ENCODE results near the gene PTCRA. TPM values are rescaled to one million over a fixed set of nuclear protein-coding genes. Genes with fewer than 3 reads are reported as not detected.
A peak's percentile ranks its signal among the peaks of the same experiment; 100 is the strongest.
"Not testable (repeated sequence)": the region's sequence is repeated elsewhere in the genome, so short reads cannot be mapped to it uniquely, and the experiment has no call there.

PTCRA gene
- total RNA-seq, 2 donors from 2014 or later = not detected

- no peaks in the 10 kb centered on the region for H3K27me3 ChIP-seq
- DNase-seq (no peak), ATAC-seq (no peak)
- no peaks in the 10 kb centered on the region for H3K36me3 ChIP-seq (replicated peaks in 1 of 2; ENCODE audit: insufficient read depth in 1 of 2, low read depth in 2 of 2)
- intact Hi-C loops (cut with DNase I) = no loop called here
- WGBS, 2 donors = 75 to 77% methylated on average over 7 of the region's 7 CpGs
- H3K27ac ChIP-seq = peak overlapping the region in 1 of 4 donors; percentile 20
- no peaks in the 10 kb centered on the region for H3K9me3 ChIP-seq
- TF ChIP-seq, protein P1, sequence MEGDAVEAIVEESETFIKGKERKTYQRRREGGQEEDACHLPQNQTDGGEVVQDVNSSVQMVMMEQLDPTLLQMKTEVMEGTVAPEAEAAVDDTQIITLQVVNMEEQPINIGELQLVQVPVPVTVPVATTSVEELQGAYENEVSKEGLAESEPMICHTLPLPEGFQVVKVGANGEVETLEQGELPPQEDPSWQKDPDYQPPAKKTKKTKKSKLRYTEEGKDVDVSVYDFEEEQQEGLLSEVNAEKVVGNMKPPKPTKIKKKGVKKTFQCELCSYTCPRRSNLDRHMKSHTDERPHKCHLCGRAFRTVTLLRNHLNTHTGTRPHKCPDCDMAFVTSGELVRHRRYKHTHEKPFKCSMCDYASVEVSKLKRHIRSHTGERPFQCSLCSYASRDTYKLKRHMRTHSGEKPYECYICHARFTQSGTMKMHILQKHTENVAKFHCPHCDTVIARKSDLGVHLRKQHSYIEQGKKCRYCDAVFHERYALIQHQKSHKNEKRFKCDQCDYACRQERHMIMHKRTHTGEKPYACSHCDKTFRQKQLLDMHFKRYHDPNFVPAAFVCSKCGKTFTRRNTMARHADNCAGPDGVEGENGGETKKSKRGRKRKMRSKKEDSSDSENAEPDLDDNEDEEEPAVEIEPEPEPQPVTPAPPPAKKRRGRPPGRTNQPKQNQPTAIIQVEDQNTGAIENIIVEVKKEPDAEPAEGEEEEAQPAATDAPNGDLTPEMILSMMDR (IDR thresholded peaks at IDR 0.05) = no peak
- TF ChIP-seq POLR2A (IDR thresholded peaks at IDR 0.05) = no peak
- peaks cover 50% of the 10 kb centered on the region for H3K4me1 ChIP-seq
- no peak overlapping the region for H3K4me3 ChIP-seq
Measured at GRCh38 chr6:42942444-42942843, 26.6 kb downstream of the PTCRA start.

GRCh38 chr6:42947950-42948349 is 32.1 kb downstream of the PTCRA start:
- peak overlapping the region in 1 of 4 donors; percentile 39 for H3K27ac ChIP-seq
- intact Hi-C loops (cut with DNase I) = no loop called here
- DNase-seq = no peak
- no peak for TF ChIP-seq POLR2A (IDR thresholded peaks at IDR 0.05)
- TF ChIP-seq, protein P1 (IDR thresholded peaks at IDR 0.05) = no peak
- ATAC-seq = peak; percentile 49
- peaks cover 15% of the 10 kb centered on the region for H3K4me1 ChIP-seq
- H3K27me3 ChIP-seq = no peaks in the 10 kb centered on the region
- no peaks in the 10 kb centered on the region for H3K9me3 ChIP-seq
- H3K36me3 ChIP-seq (replicated peaks in 1 of 2; ENCODE audit: insufficient read depth in 1 of 2, low read depth in 2 of 2) = no peaks in the 10 kb centered on the region
- no peak overlapping the region for H3K4me3 ChIP-seq

GRCh38 chr6:42952389-42952788 is 36.5 kb downstream of the PTCRA start:
- H3K4me3 ChIP-seq = no peak overlapping the region
- 94 to 97% methylated on average over 4 of the region's 4 CpGs for WGBS, 2 donors
- no peak for TF ChIP-seq POLR2A (IDR thresholded peaks at IDR 0.05)
- TF ChIP-seq, protein P1 (IDR thresholded peaks at IDR 0.05) = no peak
- no peaks in the 10 kb centered on the region for H3K9me3 ChIP-seq
- H3K36me3 ChIP-seq (replicated peaks in 1 of 2; ENCODE audit: insufficient read depth in 1 of 2, low read depth in 2 of 2) = no peaks in the 10 kb centered on the region
- no peaks in the 10 kb centered on the region for H3K27me3 ChIP-seq
- intact Hi-C loops (cut with DNase I) = no loop called here
- H3K27ac ChIP-seq = no peak overlapping the region
- no peak for DNase-seq
- ATAC-seq = no peak
- H3K4me1 ChIP-seq = peaks cover 19% of the 10 kb centered on the region

GRCh38 chr6:42954405-42954804 is 38.6 kb downstream of the PTCRA start:
- WGBS, 2 donors = 88 to 89% methylated on average over 4 of the region's 4 CpGs
- intact Hi-C loops (cut with DNase I); ATAC-seq: not testable (repeated sequence)

GRCh38 chr6:42958125-42958524 is 42.3 kb downstream of the PTCRA start:
- intact Hi-C loops (cut with DNase I) = no loop called here
- no peak for DNase-seq
- Histone ChIP-seq H3K4me1 (peaks cover 41% of the 10 kb centered on the region), H3K9me3 (no peaks in the 10 kb centered on the region), H3K36me3 (replicated peaks in 1 of 2; ENCODE audit: insufficient read depth in 1 of 2, low read depth in 2 of 2) (no peaks in the 10 kb centered on the region), H3K27me3 (no peaks in the 10 kb centered on the region), H3K27ac (no peak overlapping the region), H3K4me3 (no peak overlapping the region)
- WGBS, 2 donors = 79 to 83% methylated on average over 8 of the region's 8 CpGs
- no peak for TF ChIP-seq POLR2A (IDR thresholded peaks at IDR 0.05)
- no peak for ATAC-seq

More at GRCh38 chr6:42954405-42954804, 38.6 kb downstream of the PTCRA start:
- not testable (repeated sequence) for H3K27me3 ChIP-seq; DNase-seq; H3K4me3 ChIP-seq; H3K9me3 ChIP-seq; H3K36me3 ChIP-seq (replicated peaks in 1 of 2; ENCODE audit: insufficient read depth in 1 of 2, low read depth in 2 of 2)
- H3K27ac ChIP-seq = peak overlapping the region in 1 of 4 donors; percentile 36
- peaks cover 15% of the 10 kb centered on the region for H3K4me1 ChIP-seq

DNA sequence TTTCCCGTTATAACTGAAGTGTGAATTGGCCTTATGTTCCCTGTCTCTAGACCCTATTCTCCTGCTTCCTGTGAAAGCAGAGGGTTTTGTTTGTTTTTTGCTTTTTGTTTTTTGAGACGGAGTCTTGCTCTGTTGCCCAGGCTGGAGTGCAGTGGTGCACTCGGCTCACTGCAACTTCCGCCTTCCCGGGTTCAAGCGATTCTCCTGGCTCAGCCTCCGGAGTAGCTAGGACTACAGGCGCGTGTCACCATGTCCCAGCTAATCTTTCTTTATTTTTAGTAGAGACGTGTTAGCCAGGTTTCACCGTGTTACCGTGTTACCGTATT is 44.0 kb downstream of the PTCRA start:
- intact Hi-C loops (cut with DNase I) = no loop called here
- DNase-seq = no peak
- Histone ChIP-seq H3K27me3 (no peaks in the 10 kb centered on the region), H3K9me3 (no peaks in the 10 kb centered on the region), H3K4me1 (peaks cover 43% of the 10 kb centered on the region), H3K4me3 (peak overlapping the region in 1 of 2 donors; percentile 53), H3K36me3 (replicated peaks in 1 of 2; ENCODE audit: insufficient read depth in 1 of 2, low read depth in 2 of 2) (peaks cover 7 to 9% of the 10 kb centered on the region in 2 donors), H3K27ac (peak overlapping the region; percentile 95 to 97 (median 97))
- TF ChIP-seq POLR2A (IDR thresholded peaks at IDR 0.05) = no peak
- TF ChIP-seq, protein P1 (IDR thresholded peaks at IDR 0.05) = no peak
- ATAC-seq = no peak
- 10 to 11% methylated on average over 13 of the region's 13 CpGs for WGBS, 2 donors

Data from body of pancreas (tissue), 4 donors.